T-helper 1 cell treated with Interleukin-12 subunit alpha and Interleukin-12 subunit beta and Interleukin-4 antibody, amounts not matched to agents 30 μg/mL and 1 μg/mL, for 36 hours (primary cell): ENCODE measurements around the gene DYNLL2.
"Not testable (repeated sequence)": the region's sequence is repeated elsewhere in the genome, so short reads cannot be mapped to it uniquely, and the experiment has no call there.

Source experiments
- H3K27ac Mint-ChIP-seq: one replicate; pipeline ENCODE4 v1.8.0; 2021; ENCODE audit warnings: mild to moderate bottlenecking, mixed read lengths
- H3K27me3 Mint-ChIP-seq: one replicate; pipeline ENCODE4 v1.8.0; 2021; ENCODE audit warnings: low read depth, mixed read lengths
- H3K36me3 Mint-ChIP-seq: one replicate; pipeline ENCODE4 v1.8.0; 2021; ENCODE audit warnings: low read depth, mixed read lengths
- H3K4me1 Mint-ChIP-seq: one replicate; pipeline ENCODE4 v1.8.0; 2021; ENCODE audit warnings: low read depth, mixed read lengths
- H3K4me3 Mint-ChIP-seq: one replicate; pipeline ENCODE4 v1.8.0; 2021; ENCODE audit warnings: mild to moderate bottlenecking, moderate library complexity, mixed read lengths
- H3K9me3 Mint-ChIP-seq: one replicate; pipeline ENCODE4 v1.8.0; 2021; ENCODE audit warnings: mixed read lengths

DYNLL2 gene

DNA sequence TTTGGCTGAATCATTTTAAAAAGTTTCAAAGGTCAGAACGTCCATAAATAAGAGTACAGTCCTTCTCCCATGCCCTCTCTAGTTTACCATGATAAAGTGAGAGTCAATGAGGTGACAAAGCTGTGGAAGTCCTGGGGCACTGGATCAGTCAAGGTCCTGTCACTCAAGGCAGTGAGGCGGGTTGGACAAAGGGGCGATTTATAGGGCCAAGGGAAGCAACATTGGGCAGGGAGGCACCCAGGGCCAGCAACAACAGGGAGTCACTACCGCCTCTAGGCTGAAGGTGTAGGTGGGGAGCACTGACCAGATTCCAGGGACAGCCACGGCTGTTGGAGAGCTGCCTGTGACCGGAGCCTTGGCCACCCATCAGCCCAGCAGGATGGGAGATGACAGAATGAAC, 28.6 kb upstream of the DYNLL2 start:
- Mint-ChIP-seq H3K9me3 (no peaks in the 10 kb centered on the region), H3K4me3 (no peak overlapping the region), H3K4me1 (peaks cover 4% of the 10 kb centered on the region), H3K27me3 (peaks cover 13% of the 10 kb centered on the region), H3K27ac (no peak overlapping the region), H3K36me3 (no peaks in the 10 kb centered on the region)

DNA sequence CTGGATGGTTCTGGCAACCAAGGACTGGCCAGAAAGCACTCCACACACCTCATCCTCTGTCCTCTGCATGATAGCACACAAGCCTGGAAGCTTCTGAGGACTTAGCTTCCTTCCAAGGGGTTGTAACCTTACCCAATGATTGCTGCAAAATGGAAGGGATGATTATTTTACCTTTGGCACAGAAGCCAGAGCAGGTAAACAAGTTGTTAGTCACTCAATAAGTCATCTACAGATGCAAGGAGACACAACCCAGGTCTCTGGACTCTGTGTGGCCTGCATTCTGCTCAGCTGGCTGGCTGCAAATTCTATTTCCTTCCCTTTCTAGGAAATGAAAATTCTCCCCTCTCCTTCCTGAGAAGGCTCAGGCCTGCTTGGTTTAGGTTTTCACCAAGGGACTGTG, 26.7 kb upstream of the DYNLL2 start:
- H3K36me3 Mint-ChIP-seq = no peaks in the 10 kb centered on the region
- H3K27me3 Mint-ChIP-seq = peaks cover 13% of the 10 kb centered on the region
- H3K4me3 Mint-ChIP-seq = no peak overlapping the region
- no peaks in the 10 kb centered on the region for H3K9me3 Mint-ChIP-seq
- H3K27ac Mint-ChIP-seq = no peak overlapping the region
- peaks cover 4% of the 10 kb centered on the region for H3K4me1 Mint-ChIP-seq

DNA sequence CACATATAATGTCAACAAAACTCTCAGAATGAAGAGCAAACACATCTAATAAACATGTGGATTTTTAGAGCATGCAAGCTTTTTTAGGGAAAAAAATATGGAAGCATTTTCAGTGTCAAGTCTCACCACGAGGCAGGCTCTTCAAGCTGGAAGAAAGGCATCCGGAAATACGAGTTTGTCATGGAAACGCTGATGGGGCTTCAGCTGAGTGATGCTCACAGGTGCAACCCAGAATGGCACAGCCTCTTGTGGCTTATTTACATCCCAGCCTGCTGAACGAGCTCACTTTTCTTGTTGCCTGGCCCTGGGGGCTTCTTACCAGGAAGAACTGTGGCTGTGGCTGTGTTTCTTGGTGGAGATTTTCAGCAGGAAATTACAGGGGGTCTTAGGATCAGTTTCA, 24.1 kb upstream of the DYNLL2 start:
- Mint-ChIP-seq H3K9me3 (no peaks in the 10 kb centered on the region), H3K27ac (no peak overlapping the region), H3K36me3 (no peaks in the 10 kb centered on the region), H3K4me3 (no peak overlapping the region), H3K4me1 (no peaks in the 10 kb centered on the region), H3K27me3 (peaks cover 7% of the 10 kb centered on the region)

DNA sequence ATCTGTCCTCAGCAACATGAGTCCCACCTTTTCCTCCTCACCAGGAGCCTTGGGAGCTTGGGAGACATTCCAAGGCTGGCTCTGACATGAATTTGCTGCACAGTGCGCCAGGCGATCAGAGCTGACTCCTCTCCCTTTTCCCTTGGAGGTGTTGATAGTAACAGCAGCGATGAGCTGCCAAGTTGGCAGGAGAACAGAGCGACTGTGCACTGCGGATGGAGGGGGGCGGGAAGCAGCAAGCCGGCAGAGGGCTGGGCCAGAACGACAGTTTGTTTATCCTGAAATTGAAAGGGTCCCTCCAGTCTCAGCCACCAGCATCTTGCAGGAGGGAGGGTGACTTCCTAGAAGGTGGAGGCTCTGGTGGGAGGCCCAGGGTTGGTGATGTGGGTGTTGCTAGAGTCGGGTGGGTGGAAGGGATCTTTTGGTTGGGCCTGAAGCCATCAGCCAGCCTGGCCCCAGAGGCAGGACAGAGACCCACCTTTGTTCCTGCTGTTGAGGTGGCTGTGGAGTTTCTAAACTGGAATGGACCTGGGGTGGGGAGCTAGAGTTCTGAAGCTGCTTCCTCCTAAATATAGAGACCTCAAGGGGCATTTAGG, 22.5 kb upstream of the DYNLL2 start:
- Mint-ChIP-seq H3K9me3 (no peaks in the 10 kb centered on the region), H3K27me3 (peaks cover 7% of the 10 kb centered on the region), H3K27ac (no peak overlapping the region), H3K36me3 (no peaks in the 10 kb centered on the region), H3K4me3 (no peak overlapping the region), H3K4me1 (no peaks in the 10 kb centered on the region)

GRCh38 chr17:58061672-58062071, 21.5 kb upstream of the DYNLL2 start:
- Mint-ChIP-seq H3K36me3 (no peaks in the 10 kb centered on the region), H3K27me3 (peaks cover 7% of the 10 kb centered on the region), H3K9me3 (no peaks in the 10 kb centered on the region), H3K4me1 (no peaks in the 10 kb centered on the region), H3K27ac (no peak overlapping the region), H3K4me3 (no peak overlapping the region)

DNA sequence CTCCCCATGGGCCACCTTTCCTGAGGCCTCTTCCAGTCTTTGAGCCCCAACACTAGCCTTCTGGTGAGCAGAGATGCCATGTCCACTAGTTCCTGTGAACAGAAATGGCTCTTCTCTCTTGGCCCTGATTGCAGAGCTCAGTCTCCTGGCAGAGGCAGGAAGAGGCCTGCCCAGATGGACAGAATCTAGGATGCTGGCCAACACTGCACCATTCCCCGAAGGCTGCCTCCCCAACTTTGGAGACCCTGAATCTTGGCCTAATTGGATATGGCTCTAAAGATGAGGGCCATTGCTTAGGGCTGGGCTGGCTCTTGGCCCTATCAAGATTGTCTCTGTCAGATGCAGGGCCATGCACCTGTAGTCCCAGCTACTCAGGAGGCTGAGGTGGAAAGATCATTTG, 18.0 kb upstream of the DYNLL2 start:
- Mint-ChIP-seq H3K36me3 (no peaks in the 10 kb centered on the region), H3K4me3 (no peak overlapping the region), H3K4me1 (no peaks in the 10 kb centered on the region), H3K27ac (no peak overlapping the region), H3K27me3 (peaks cover 14% of the 10 kb centered on the region), H3K9me3 (no peaks in the 10 kb centered on the region)

GRCh38 chr17:58066401-58066800, 16.8 kb upstream of the DYNLL2 start:
- no peaks in the 10 kb centered on the region for H3K36me3 Mint-ChIP-seq
- no peaks in the 10 kb centered on the region for H3K9me3 Mint-ChIP-seq

GRCh38 chr17:58072862-58073261, 10.4 kb upstream of the DYNLL2 start:
- H3K36me3 Mint-ChIP-seq = no peaks in the 10 kb centered on the region
- H3K27me3 Mint-ChIP-seq = peaks cover 60% of the 10 kb centered on the region
- H3K4me1 Mint-ChIP-seq = no peaks in the 10 kb centered on the region
- H3K27ac Mint-ChIP-seq = no peak overlapping the region
- no peaks in the 10 kb centered on the region for H3K9me3 Mint-ChIP-seq
- H3K4me3 Mint-ChIP-seq = no peak overlapping the region

More at GRCh38 chr17:58066401-58066800, 16.8 kb upstream of the DYNLL2 start:
- no peak overlapping the region for H3K27ac Mint-ChIP-seq
- H3K27me3 Mint-ChIP-seq = peaks cover 25% of the 10 kb centered on the region
- no peak overlapping the region for H3K4me3 Mint-ChIP-seq
- H3K4me1 Mint-ChIP-seq = no peaks in the 10 kb centered on the region

DNA sequence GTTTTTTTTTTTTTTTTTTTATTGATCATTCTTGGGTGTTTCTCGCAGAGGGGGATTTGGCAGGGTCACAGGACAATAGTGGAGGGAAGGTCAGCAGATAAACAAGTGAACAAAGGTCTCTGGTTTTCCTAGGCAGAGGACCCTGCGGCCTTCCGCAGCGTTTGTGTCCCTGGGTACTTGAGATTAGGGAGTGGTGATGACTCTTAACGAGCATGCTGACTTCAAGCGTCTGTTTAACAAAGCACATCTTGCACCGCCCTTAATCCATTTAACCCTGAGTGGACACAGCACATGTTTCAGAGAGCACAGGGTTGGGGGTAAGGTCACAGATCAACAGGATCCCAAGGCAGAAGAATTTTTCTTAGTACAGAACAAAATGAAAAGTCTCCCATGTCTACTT, 10.0 kb upstream of the DYNLL2 start:
- not testable (repeated sequence) for H3K36me3 Mint-ChIP-seq, H3K9me3 Mint-ChIP-seq, H3K4me1 Mint-ChIP-seq, H3K4me3 Mint-ChIP-seq, H3K27ac Mint-ChIP-seq
- peaks cover 61% of the 10 kb centered on the region for H3K27me3 Mint-ChIP-seq

GRCh38 chr17:58074406-58074805, 8.8 kb upstream of the DYNLL2 start:
- H3K4me3 Mint-ChIP-seq, H3K36me3 Mint-ChIP-seq, H3K27ac Mint-ChIP-seq, H3K9me3 Mint-ChIP-seq, H3K4me1 Mint-ChIP-seq: not testable (repeated sequence)
- H3K27me3 Mint-ChIP-seq = peaks cover 66% of the 10 kb centered on the region

GRCh38 chr17:58079300-58080033, 3.8 kb upstream of the DYNLL2 start:
- peaks cover 2% of the 10 kb centered on the region for H3K4me1 Mint-ChIP-seq
- no peaks in the 10 kb centered on the region for H3K9me3 Mint-ChIP-seq
- no peak overlapping the region for H3K27ac Mint-ChIP-seq
- peaks cover 51% of the 10 kb centered on the region for H3K27me3 Mint-ChIP-seq
- H3K36me3 Mint-ChIP-seq = no peaks in the 10 kb centered on the region
- H3K4me3 Mint-ChIP-seq = no peak overlapping the region

DNA sequence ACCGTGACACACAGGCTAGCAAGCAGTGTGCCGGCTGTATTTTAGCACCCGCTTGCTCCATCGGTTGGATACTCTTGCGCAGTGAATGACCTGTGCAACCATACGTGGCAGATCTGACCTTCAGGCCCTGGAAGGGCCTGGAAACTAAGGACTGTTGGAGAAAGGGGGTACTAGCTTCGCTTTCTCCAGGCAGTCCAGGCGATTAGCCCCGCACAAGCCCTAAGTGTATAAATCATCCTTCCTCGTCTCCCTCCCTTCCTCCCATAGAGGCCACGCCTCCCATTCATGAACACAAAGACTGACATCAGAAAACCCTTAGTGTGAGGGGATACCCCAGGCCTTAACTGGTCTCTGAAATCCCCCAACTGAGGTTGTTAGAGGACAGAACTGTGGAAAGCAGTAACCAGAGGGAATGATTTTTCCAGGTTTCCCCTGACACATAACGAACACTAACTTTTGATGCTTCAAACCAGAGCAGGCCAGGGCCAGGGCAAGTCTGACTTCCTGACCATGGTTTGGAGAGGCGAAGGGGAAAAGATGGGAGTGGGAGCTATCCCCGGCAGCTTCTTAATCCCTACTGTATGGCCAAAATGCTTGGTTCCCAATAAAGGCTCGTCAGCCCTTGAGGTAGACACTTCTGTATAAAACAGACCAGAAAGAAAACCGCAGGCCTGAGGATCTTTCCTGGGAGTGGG, 1.4 kb upstream of the DYNLL2 start:
- H3K4me3 Mint-ChIP-seq = peak overlapping the region; percentile 12
- peaks cover 6% of the 10 kb centered on the region for H3K36me3 Mint-ChIP-seq
- H3K4me1 Mint-ChIP-seq = peaks cover 23% of the 10 kb centered on the region
- no peaks in the 10 kb centered on the region for H3K9me3 Mint-ChIP-seq
- no peak overlapping the region for H3K27ac Mint-ChIP-seq
- peaks cover 36% of the 10 kb centered on the region for H3K27me3 Mint-ChIP-seq

DNA sequence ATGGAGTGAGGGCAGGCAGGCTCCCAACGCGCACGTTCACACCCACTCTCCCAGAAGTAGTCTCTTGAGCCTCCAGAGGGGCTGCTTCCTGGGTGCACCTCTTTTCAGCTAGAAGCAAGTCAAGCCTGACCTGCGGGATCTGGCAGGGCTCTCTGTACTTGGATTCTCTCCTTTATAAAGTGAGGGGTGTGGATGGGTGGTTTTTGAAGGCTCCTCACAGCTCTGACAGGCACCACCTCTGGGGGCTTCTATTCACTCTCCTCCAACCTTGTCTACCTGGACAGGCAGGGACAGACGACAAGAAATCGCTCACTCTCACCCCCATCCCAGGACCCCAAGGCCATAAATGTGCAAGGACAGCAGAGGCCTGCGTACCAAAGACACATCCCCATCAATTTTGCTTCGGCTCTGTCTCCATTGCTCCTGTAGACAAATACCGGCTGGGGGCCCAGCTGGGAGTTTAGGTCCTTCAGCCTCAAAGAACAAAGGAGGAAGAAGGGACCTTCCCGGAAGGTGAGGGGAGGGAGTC, 814 bp upstream of the DYNLL2 start:
- peak overlapping the region; percentile 80 for H3K27ac Mint-ChIP-seq
- H3K4me3 Mint-ChIP-seq = peak overlapping the region; percentile 53
- H3K36me3 Mint-ChIP-seq = peaks cover 12% of the 10 kb centered on the region
- H3K9me3 Mint-ChIP-seq = no peaks in the 10 kb centered on the region
- peaks cover 30% of the 10 kb centered on the region for H3K27me3 Mint-ChIP-seq
- H3K4me1 Mint-ChIP-seq = peaks cover 28% of the 10 kb centered on the region

GRCh38 chr17:58083491-58084316, 485 bp downstream of the DYNLL2 start:
- Mint-ChIP-seq H3K4me3 (peak overlapping the region; percentile 87), H3K27ac (peak overlapping the region; percentile 82), H3K27me3 (peaks cover 18% of the 10 kb centered on the region), H3K36me3 (peaks cover 24% of the 10 kb centered on the region), H3K4me1 (peaks cover 34% of the 10 kb centered on the region), H3K9me3 (no peaks in the 10 kb centered on the region)
